HepG2 (cell line): ENCODE measurements around the gene PSKH1. TPM values are rescaled to one million over a fixed set of nuclear protein-coding genes. Genes with fewer than 3 reads are reported as not detected.

Experiments
- ATAC-seq: fragments of 200-7000 bp; cut with Tn5 transposase; 3 replicates; pipeline ENCODE4 v1.9.1; 2020; ENCODE audit warnings: mild to moderate bottlenecking, moderate library complexity
- BruUV-seq: library from RNA; stranded (reverse); fragments of 400-500 nt; replicated peaks from 2 replicates; lab custom pipeline; 2021; lab: Mats Ljungman, UMichigan
- CTCF ChIA-PET: fragments of 300-600 bp; formaldehyde crosslinking; extraction: SDS; loops from one replicate; lab custom pipeline; 2021; ENCODE audit warnings: low total read pairs, inconsistent platforms, low intra/inter-chr PET ratio; lab: Yijun Ruan, JAX
- POLR2A ChIA-PET: fragments of 350-600 bp; sonication (Branson Sonifier 250); formaldehyde crosslinking; loops from one replicate; lab custom pipeline; 2020; ENCODE audit warnings: antibody characterized with exemption, inconsistent platforms; lab: Yijun Ruan, JAX
- DNase-seq: peaks from one replicate; pipeline ENCODE4 v3.0.0-alpha.2; 2015; ENCODE audit warnings: low spot score
- FAIRE-seq: peaks from 3 replicates; lab custom pipeline; 2011; peaks lifted over from hg19 to GRCh38; lab: Jason Lieb, UNC
- H2AFZ ChIP-seq: one replicate; pipeline ENCODE4 v1.6.1; 2011; ENCODE audit warnings: low read length, inconsistent platforms
- H3K27ac ChIP-seq: fragments of 300-600 bp; 3 replicates; pipeline ENCODE4 v1.8.0; 2011; ENCODE audit warnings: mixed run types, mild to moderate bottlenecking, mixed read lengths, low read length, inconsistent platforms; ENCODE audit not compliant: insufficient read depth; ENCODE audit errors: extremely low read length
- H3K27me3 ChIP-seq, 2 experiments: fragments of 200-600 bp in 1 of 2; 2 replicates in 1 of 2; 3 replicates in 1 of 2; pipeline versions ENCODE4 v1.6.0 to v1.8.0; 2011; ENCODE audit warnings: low read length in 2 of 2, mild to moderate bottlenecking in 2 of 2, moderate library complexity in 2 of 2, inconsistent platforms in 1 of 2; ENCODE audit not compliant: insufficient read depth in 2 of 2, control insufficient read depth in 1 of 2
- H3K36me3 ChIP-seq, 2 experiments: fragments of 200-600 bp in 1 of 2; replicated peaks in 1 of 2; 2 replicates in 1 of 2; 3 replicates in 1 of 2; pipeline versions ENCODE4 v1.5.1 to v1.8.0; 2011; ENCODE audit warnings: low read length in 2 of 2, inconsistent platforms in 1 of 2; ENCODE audit not compliant: insufficient read depth in 2 of 2, control insufficient read depth in 1 of 2
- H3K4me1 ChIP-seq: 2 replicates; pipeline ENCODE4 v1.5.1; 2012; ENCODE audit warnings: low read length, inconsistent platforms; ENCODE audit not compliant: insufficient read depth
- H3K4me2 ChIP-seq: 2 replicates; pipeline ENCODE4 v1.6.0; 2011; ENCODE audit warnings: low read depth, low read length, inconsistent platforms
- H3K4me3 ChIP-seq, 3 experiments: fragments of 200-600 bp in 1 of 3; sonication (generic), shearing (Covaris generic) in 1 of 3; replicated peaks in 1 of 3; 2 replicates each; pipeline ENCODE4 v1.5.1; 2011 to 2016; ENCODE audit warnings: low read length in 3 of 3, inconsistent platforms in 2 of 3, low read depth in 2 of 3, mild to moderate bottlenecking in 2 of 3, control low read depth in 1 of 3, mixed read lengths in 1 of 3; ENCODE audit not compliant: insufficient read depth in 1 of 3
- H3K79me2 ChIP-seq: one replicate; pipeline ENCODE4 v1.6.1; 2011; ENCODE audit warnings: low read length, inconsistent platforms; ENCODE audit not compliant: insufficient read depth
- H3K9ac ChIP-seq: 2 replicates; pipeline ENCODE4 v1.6.0; 2011; ENCODE audit warnings: mild to moderate bottlenecking, low read depth, low read length, inconsistent platforms; ENCODE audit not compliant: insufficient read depth
- H3K9me3 ChIP-seq: 2 replicates; pipeline ENCODE4 v1.5.1; 2012; ENCODE audit warnings: mild to moderate bottlenecking, low read length
- H4K20me1 ChIP-seq: 2 replicates; pipeline ENCODE4 v1.6.0; 2011; ENCODE audit warnings: inconsistent platforms, mild to moderate bottlenecking, low read length, moderate library complexity; ENCODE audit not compliant: insufficient read depth
- AKAP8 ChIP-seq: sonication (generic); formaldehyde crosslinking; IDR thresholded peaks from 2 replicates; pipeline ENCODE4 v1.5.1; 2020; ENCODE audit warnings: mild to moderate bottlenecking, missing genetic modification reagents
- CSRNP1 ChIP-seq: sonication (generic); formaldehyde crosslinking; IDR thresholded peaks from 2 replicates; pipeline ENCODE4 v1.8.1; 2023; ENCODE audit warnings: mild to moderate bottlenecking, missing genetic modification reagents
- KDM2A ChIP-seq: sonication (generic); formaldehyde crosslinking; IDR thresholded peaks from 2 replicates; pipeline ENCODE4 v1.4.0; 2020; ENCODE audit warnings: low read depth, missing genetic modification reagents, borderline replicate concordance
- RAD51 ChIP-seq: fragments of 450-650 bp; IDR thresholded peaks from 2 replicates; pipeline ENCODE4 v1.6.1; 2016; ENCODE audit warnings: borderline replicate concordance
- ZBTB40 ChIP-seq, 2 experiments: fragments of 450-650 bp in 1 of 2; sonication (generic) in 1 of 2; formaldehyde crosslinking in 1 of 2; IDR thresholded peaks; 2 replicates each; pipeline versions ENCODE4 v1.6.1 to v1.8.0; 2016 to 2022; ENCODE audit warnings: antibody characterized with exemption in 1 of 2, mild to moderate bottlenecking in 1 of 2, missing genetic modification reagents in 1 of 2
- ZNF326 ChIP-seq: sonication (generic); formaldehyde crosslinking; IDR thresholded peaks from 2 replicates; pipeline ENCODE4 v1.4.0; 2020; ENCODE audit warnings: missing genetic modification reagents, borderline replicate concordance
- ZNF678 ChIP-seq: sonication (generic); formaldehyde crosslinking; IDR thresholded peaks from 2 replicates; pipeline ENCODE4 v1.4.0; 2020; ENCODE audit warnings: mild to moderate bottlenecking, missing genetic modification reagents
- WGBS: methylation state at CpG from one replicate; pipeline ENCODE4 v1.1.6; 2017; ENCODE audit warnings: low lambda C conversion rate; 5-methylcytosine and 5-hydroxymethylcytosine counted together
- in situ Hi-C: cut with HindIII; loops from 2 replicates; pipeline ENCODE4 v1.10.0; 2017; ENCODE audit warnings: low pct_unique_long_range_greater_than_20kb; ENCODE audit not compliant: extremely low pct_ligation_motif_present
- intact Hi-C: fragments of 100-400 bp; cut with micrococcal nuclease; formaldehyde crosslinking; loops from one replicate; pipeline ENCODE4 v1.10.0; 2022; ENCODE audit not compliant: unreplicated experiment
- polyA plus RNA-seq, 8 experiments: library from polyadenylated mRNA; depleted of rRNA in 3 of 8; stranded (reverse) in 7 of 8; unstranded in 1 of 8; fragments of >200 nt; fragmentation: Illumina TruSeq in 4 of 8; extraction: Trizol in 4 of 8; gene quantifications; 2 replicates each; pipeline versions ENCODE4 v1.2.1 to v1.2.3, GENCODE V29; 2011 to 2016; ENCODE audit warnings: low read depth in 4 of 8, missing spikeins in 1 of 8, mixed read lengths in 1 of 8; ENCODE audit not compliant: insufficient read depth in 1 of 8
- total RNA-seq, 5 experiments: library from RNA; depleted of rRNA; stranded (reverse); fragments of >200 nt; fragmentation: Illumina TruSeq; extraction: Trizol; gene quantifications; 2 replicates each; pipeline ENCODE4 v1.2.3, GENCODE V29; 2016; ENCODE audit warnings: low read depth in 1 of 5
- TF ChIP-seq, protein P1 (sequence below): sonication (generic); formaldehyde crosslinking; IDR thresholded peaks from 2 replicates; pipeline ENCODE4 v1.4.0; 2020; ENCODE audit warnings: missing genetic modification reagents, low read depth, mild to moderate bottlenecking, borderline replicate concordance

The PSKH1 gene
- total and polyA plus RNA-seq, 2 of the 13 experiments (the other 11 are each of a cell fraction or from before 2014, with no cell fraction given) = 8.4 to 19.1 TPM

GRCh38 chr16:67963292-67963661 is 70.2 kb downstream of the PSKH1 start (continued):
- TF ChIP-seq ZBTB40 (IDR thresholded peaks at IDR 0.05) (no peak), ZBTB40 (CRISPR knock-in tag; IDR thresholded peaks at IDR 0.05) (0 out of 2 replicates have a peak, but pooled peaks have one; percentile 33)

- ChIA-PET CTCF (no interaction called here), POLR2A (interaction anchor here (0.5 to 12.9 kb wide), 5 partner anchors 18 to 484 kb away, joined by 4 to 226 read pairs (median 11); partner anchors contain the start of genes LCAT and PSMB10)
- no peak overlapping the region for H3K9ac ChIP-seq
- no peak overlapping the region for H3K4me2 ChIP-seq
- H3K27ac ChIP-seq = no peak overlapping the region
- peaks cover 70% of the 10 kb centered on the region for H3K79me2 ChIP-seq
- intact Hi-C loops (no loop called here), in situ Hi-C loops (no loop called here)
- BruUV-seq = no TSS peak
- no peaks in the 10 kb centered on the region; a peak in 1 of 5 replicates for H3K27me3 ChIP-seq
- ATAC-seq (no peak), DNase-seq (no peak), FAIRE-seq (no peak)
- H3K4me1 ChIP-seq = peaks cover 45% of the 10 kb centered on the region
- peaks cover 21% of the 10 kb centered on the region for H4K20me1 ChIP-seq
- no peak overlapping the region for H3K4me3 ChIP-seq
- WGBS = 96% methylated on average over 32 of the region's 32 CpGs
- H2AFZ ChIP-seq = no peak overlapping the region
- no peaks in the 10 kb centered on the region for H3K9me3 ChIP-seq
- peaks cover 36 to 48% of the 10 kb centered on the region in 2 experiments for H3K36me3 ChIP-seq
- TF ChIP-seq RAD51 = no peak
- 0 out of 2 replicates have a peak, but pooled peaks have one; percentile 12 for TF ChIP-seq KDM2A (CRISPR knock-in tag)
- 0 out of 2 replicates have a peak, but pooled peaks have one; percentile 42 for TF ChIP-seq ZNF678 (CRISPR knock-in tag)
- TF ChIP-seq CSRNP1 = 0 out of 2 replicates have a peak, but pooled peaks have one; percentile 46
- TF ChIP-seq ZNF326 (CRISPR knock-in tag) = 0 out of 2 replicates have a peak, but pooled peaks have one; percentile 13
- peak; percentile 55; the same call in 1 of the 2 replicates for TF ChIP-seq AKAP8 (CRISPR knock-in tag)
- TF ChIP-seq, protein P1, sequence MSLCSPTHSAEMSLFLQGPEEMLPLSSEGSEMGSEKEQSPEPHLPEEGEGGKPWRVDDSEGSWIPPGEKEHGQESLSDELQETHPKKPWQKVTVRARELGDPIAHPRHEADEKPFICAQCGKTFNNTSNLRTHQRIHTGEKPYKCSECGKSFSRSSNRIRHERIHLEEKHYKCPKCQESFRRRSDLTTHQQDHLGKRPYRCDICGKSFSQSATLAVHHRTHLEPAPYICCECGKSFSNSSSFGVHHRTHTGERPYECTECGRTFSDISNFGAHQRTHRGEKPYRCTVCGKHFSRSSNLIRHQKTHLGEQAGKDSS (CRISPR knock-in tag) = peak; percentile 8; the same call in 1 of the 2 replicates
These were observed 70.7 kb downstream of the PSKH1 start for GRCh38 chr16:67963662-67964321.
